ENCODE data around the gene PRSS53.

The PRSS53 gene

GRCh38 chr16:31036691-31037090 is 52.1 kb downstream of the PRSS53 start:
- DNase-seq, result no peak

GRCh38 chr16:31033709-31034492 is 54.8 kb downstream of the PRSS53 start:
- DNase-seq, result peak; percentile 62
